ENCODE measurements around the gene PARD6A. TPM values are rescaled to one million over a fixed set of nuclear protein-coding genes. Genes with fewer than 3 reads are reported as not detected.

Gene PARD6A
- total RNA-seq, 1 experiment from 2014 or later = 3.4 TPM

Other genes with a start within 250 kb of the PARD6A start
- gene ZDHHC1, start 244.5 kb upstream of the PARD6A start, total RNA-seq (2014; rRNA removed; shearing (Covaris generic)) = 9.9 and 12.6 TPM in 2 replicates
- 0.17 and 1.2 TPM in 2 replicates for gene HSD11B2, start 229.8 kb upstream of the PARD6A start, total RNA-seq (2014; rRNA removed; shearing (Covaris generic))
- gene ATP6V0D1, start 179.8 kb upstream of the PARD6A start, total RNA-seq (2014; rRNA removed; shearing (Covaris generic)) = 66.7 and 69.8 TPM in 2 replicates
- gene AGRP, start 177.4 kb upstream of the PARD6A start, total RNA-seq (2014; rRNA removed; shearing (Covaris generic)) = not detected in 2 replicates
- gene RIPOR1, start 132.1 kb upstream of the PARD6A start, total RNA-seq (2014; rRNA removed; shearing (Covaris generic)) = 21.9 and 24.1 TPM in 2 replicates
- 41.6 and 55.9 TPM in 2 replicates for gene CTCF, start 98.4 kb upstream of the PARD6A start, total RNA-seq (2014; rRNA removed; shearing (Covaris generic))
- 0.32 and 0.40 TPM in 2 replicates for gene CARMIL2, start 15.8 kb upstream of the PARD6A start, total RNA-seq (2014; rRNA removed; shearing (Covaris generic))
- gene ACD, start 700 bp upstream of the PARD6A start, total RNA-seq (2014; rRNA removed; shearing (Covaris generic)) = 27.7 and 37.9 TPM in 2 replicates
- 10.2 and 10.4 TPM in 2 replicates for gene ENKD1, start 5.8 kb downstream of the PARD6A start, total RNA-seq (2014; rRNA removed; shearing (Covaris generic))
- 0.27 TPM in 1 of 2 replicates, not detected in the other for gene C16orf86, start 5.9 kb downstream of the PARD6A start, total RNA-seq (2014; rRNA removed; shearing (Covaris generic))
- 15.0 and 17.4 TPM in 2 replicates for gene GFOD2, start 58.4 kb downstream of the PARD6A start, total RNA-seq (2014; rRNA removed; shearing (Covaris generic))
- gene RANBP10, start 145.6 kb downstream of the PARD6A start, total RNA-seq (2014; rRNA removed; shearing (Covaris generic)) = 6.8 and 8.2 TPM in 2 replicates
- 0.45 TPM in 1 of 2 replicates, not detected in the other for gene TSNAXIP1, start 145.9 kb downstream of the PARD6A start, total RNA-seq (2014; rRNA removed; shearing (Covaris generic))
- gene THAP11, start 181.4 kb downstream of the PARD6A start, total RNA-seq (2014; rRNA removed; shearing (Covaris generic)) = 43.6 and 49.4 TPM in 2 replicates
- 260 and 267 TPM in 2 replicates for gene NUTF2, start 186.0 kb downstream of the PARD6A start, total RNA-seq (2014; rRNA removed; shearing (Covaris generic))
- gene CENPT, start 186.7 kb downstream of the PARD6A start, total RNA-seq (2014; rRNA removed; shearing (Covaris generic)) = 26.4 and 28.4 TPM in 2 replicates
- gene EDC4, start 212.1 kb downstream of the PARD6A start, total RNA-seq (2014; rRNA removed; shearing (Covaris generic)) = 52.6 and 55.4 TPM in 2 replicates
- 0.87 and 1.9 TPM in 2 replicates for gene NRN1L, start 223.9 kb downstream of the PARD6A start, total RNA-seq (2014; rRNA removed; shearing (Covaris generic))
- 5.3 and 6.5 TPM in 2 replicates for gene PSKH1, start 232.3 kb downstream of the PARD6A start, total RNA-seq (2014; rRNA removed; shearing (Covaris generic))